Astrocyte (in vitro differentiated cells and primary cell): Measurements from ENCODE around the gene HMCN1.

Source experiments
- CTCF ChIP-seq: IDR thresholded peaks from 2 replicates; pipeline ENCODE4 v1.5.1; 2011; ENCODE audit warnings: low read depth, mild to moderate bottlenecking, inconsistent platforms, low read length, moderate library complexity; ENCODE audit not compliant: insufficient read depth
- EZH2 ChIP-seq: IDR thresholded peaks from 2 replicates; pipeline ENCODE4 v1.6.1; 2012; ENCODE audit warnings: mild to moderate bottlenecking, low read length, inconsistent platforms; ENCODE audit not compliant: insufficient read depth

DNA sequence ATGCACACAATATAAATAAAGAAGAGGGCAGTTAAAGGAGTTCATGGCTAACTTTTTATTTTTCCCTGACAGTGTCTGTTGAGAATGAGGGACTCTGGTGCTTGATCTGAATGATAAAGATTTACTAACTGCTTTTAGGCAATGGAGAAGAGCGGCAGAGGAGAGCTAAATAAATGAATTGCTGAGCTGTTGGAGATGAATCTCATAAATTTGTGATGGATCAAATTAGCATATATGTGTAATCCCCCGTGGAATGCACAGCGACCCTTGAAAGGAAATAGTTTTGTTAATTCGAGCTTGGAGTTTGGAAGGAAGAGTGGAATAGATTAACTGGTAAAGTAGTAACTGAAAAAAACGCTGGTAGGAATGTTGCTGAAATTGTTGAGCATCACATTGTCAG, 40.2 kb downstream of the HMCN1 start:
- TF ChIP-seq EZH2 (no peak), CTCF (no peak)
